Gastroesophageal sphincter (tissue), 3 donors: Measurements from ENCODE around the gene PIK3R5.

Experiments used
- POLR2A ChIP-seq, 2 donors: fragments of 450-650 bp; IDR thresholded peaks; one replicate each; pipeline ENCODE4 v1.6.1; 2017; ENCODE audit warnings: antibody characterized with exemption in 2 of 2, mild to moderate bottlenecking in 2 of 2, moderate library complexity in 1 of 2
- TF ChIP-seq, protein P1 (sequence below), 4 experiments: fragments of 200-600 bp in 2 of 4; fragments of 450-650 bp in 2 of 4; sonication (generic) in 1 of 4; IDR thresholded peaks; one replicate each; pipeline ENCODE4 v1.5.1; 2017 to 2019; ENCODE audit warnings: antibody characterized with exemption in 4 of 4, mild to moderate bottlenecking in 2 of 4, moderate library complexity in 2 of 4

DNA sequence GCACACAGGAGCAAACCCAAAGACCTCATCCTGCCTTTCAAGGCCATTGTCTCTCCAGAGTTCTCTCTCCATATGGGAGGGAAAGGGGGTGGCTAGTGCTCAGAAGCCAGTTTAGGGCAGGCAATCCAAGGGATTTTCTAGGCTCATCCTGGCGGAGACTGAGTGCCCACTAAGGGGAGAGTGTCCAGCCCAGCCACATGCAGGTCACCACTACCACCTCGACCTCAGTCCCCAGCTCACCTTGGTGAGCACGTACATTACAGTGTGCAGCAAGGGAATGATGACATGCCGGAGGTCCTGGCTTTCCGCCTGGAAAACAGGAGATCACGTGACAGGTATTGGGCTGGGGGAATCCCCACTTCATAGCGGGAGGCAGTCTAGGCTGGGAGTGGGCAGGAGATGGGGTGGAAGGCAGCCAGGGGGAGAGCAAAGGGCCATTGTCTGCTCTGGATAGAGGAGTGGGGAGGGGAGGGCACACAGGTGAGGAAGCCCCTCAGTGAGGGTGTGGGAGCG is 127.9 kb downstream of the PIK3R5 start:
- TF ChIP-seq, protein P1, sequence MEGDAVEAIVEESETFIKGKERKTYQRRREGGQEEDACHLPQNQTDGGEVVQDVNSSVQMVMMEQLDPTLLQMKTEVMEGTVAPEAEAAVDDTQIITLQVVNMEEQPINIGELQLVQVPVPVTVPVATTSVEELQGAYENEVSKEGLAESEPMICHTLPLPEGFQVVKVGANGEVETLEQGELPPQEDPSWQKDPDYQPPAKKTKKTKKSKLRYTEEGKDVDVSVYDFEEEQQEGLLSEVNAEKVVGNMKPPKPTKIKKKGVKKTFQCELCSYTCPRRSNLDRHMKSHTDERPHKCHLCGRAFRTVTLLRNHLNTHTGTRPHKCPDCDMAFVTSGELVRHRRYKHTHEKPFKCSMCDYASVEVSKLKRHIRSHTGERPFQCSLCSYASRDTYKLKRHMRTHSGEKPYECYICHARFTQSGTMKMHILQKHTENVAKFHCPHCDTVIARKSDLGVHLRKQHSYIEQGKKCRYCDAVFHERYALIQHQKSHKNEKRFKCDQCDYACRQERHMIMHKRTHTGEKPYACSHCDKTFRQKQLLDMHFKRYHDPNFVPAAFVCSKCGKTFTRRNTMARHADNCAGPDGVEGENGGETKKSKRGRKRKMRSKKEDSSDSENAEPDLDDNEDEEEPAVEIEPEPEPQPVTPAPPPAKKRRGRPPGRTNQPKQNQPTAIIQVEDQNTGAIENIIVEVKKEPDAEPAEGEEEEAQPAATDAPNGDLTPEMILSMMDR (IDR thresholded peaks at IDR 0.05) = no peak
- no peak for TF ChIP-seq POLR2A (IDR thresholded peaks at IDR 0.05)
